Measurements from ENCODE around the gene PAX2.

DNA sequence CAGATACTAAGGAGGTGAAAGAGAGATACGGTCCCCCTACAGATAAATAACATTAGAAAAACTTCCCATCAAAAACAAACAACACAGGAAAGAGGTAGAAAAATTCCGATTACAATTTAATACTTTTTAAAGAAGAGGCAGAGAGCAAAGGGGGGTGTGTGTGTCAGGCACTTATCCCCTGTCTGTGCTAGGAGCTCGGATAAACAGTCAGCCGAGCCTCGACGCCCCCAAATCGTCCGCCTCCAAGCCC is 3.6 kb downstream of the PAX2 start:
- TF ChIP-seq ZFP30 (CRISPR knock-in tag; IDR thresholded peaks at IDR 0.05) (no peak), ZC3H10 (CRISPR knock-in tag; IDR thresholded peaks at IDR 0.05) (no peak), BACH2 (CRISPR knock-in tag; IDR thresholded peaks at IDR 0.05; ENCODE audit: borderline replicate concordance) (no peak), ZFP3 (CRISPR knock-in tag; IDR thresholded peaks at IDR 0.05) (no peak), ISL1 (CRISPR knock-in tag; IDR thresholded peaks at IDR 0.05) (no peak), TOX (CRISPR knock-in tag; IDR thresholded peaks at IDR 0.05; ENCODE audit: borderline replicate concordance) (no peak), TCF4 (CRISPR knock-in tag; IDR thresholded peaks at IDR 0.05; ENCODE audit: borderline replicate concordance) (no peak)
- TF ChIP-seq, protein P1, sequence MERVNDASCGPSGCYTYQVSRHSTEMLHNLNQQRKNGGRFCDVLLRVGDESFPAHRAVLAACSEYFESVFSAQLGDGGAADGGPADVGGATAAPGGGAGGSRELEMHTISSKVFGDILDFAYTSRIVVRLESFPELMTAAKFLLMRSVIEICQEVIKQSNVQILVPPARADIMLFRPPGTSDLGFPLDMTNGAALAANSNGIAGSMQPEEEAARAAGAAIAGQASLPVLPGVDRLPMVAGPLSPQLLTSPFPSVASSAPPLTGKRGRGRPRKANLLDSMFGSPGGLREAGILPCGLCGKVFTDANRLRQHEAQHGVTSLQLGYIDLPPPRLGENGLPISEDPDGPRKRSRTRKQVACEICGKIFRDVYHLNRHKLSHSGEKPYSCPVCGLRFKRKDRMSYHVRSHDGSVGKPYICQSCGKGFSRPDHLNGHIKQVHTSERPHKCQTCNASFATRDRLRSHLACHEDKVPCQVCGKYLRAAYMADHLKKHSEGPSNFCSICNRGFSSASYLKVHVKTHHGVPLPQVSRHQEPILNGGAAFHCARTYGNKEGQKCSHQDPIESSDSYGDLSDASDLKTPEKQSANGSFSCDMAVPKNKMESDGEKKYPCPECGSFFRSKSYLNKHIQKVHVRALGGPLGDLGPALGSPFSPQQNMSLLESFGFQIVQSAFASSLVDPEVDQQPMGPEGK (CRISPR knock-in tag; IDR thresholded peaks at IDR 0.05; ENCODE audit: borderline replicate concordance), result no peak
- TF ChIP-seq, protein P2, sequence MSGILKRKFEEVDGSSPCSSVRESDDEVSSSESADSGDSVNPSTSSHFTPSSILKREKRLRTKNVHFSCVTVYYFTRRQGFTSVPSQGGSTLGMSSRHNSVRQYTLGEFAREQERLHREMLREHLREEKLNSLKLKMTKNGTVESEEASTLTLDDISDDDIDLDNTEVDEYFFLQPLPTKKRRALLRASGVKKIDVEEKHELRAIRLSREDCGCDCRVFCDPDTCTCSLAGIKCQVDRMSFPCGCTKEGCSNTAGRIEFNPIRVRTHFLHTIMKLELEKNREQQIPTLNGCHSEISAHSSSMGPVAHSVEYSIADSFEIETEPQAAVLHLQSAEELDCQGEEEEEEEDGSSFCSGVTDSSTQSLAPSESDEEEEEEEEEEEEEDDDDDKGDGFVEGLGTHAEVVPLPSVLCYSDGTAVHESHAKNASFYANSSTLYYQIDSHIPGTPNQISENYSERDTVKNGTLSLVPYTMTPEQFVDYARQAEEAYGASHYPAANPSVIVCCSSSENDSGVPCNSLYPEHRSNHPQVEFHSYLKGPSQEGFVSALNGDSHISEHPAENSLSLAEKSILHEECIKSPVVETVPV (CRISPR knock-in tag; IDR thresholded peaks at IDR 0.05), result no peak
- TF ChIP-seq, protein P3, sequence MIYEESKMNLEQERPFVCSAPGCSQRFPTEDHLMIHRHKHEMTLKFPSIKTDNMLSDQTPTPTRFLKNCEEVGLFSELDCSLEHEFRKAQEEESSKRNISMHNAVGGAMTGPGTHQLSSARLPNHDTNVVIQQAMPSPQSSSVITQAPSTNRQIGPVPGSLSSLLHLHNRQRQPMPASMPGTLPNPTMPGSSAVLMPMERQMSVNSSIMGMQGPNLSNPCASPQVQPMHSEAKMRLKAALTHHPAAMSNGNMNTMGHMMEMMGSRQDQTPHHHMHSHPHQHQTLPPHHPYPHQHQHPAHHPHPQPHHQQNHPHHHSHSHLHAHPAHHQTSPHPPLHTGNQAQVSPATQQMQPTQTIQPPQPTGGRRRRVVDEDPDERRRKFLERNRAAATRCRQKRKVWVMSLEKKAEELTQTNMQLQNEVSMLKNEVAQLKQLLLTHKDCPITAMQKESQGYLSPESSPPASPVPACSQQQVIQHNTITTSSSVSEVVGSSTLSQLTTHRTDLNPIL (CRISPR knock-in tag; IDR thresholded peaks at IDR 0.05; ENCODE audit: low read depth), result no peak

Data from SK-N-SH treated with all-trans-retinoic acid at 6 μM for 48 hours (cell line).